ENCODE results near the gene NCR2.

GRCh38 chr6:41315943-41316620 is 19.3 kb upstream of the NCR2 start:
- TF ChIP-seq TEAD4 (IDR thresholded peaks at IDR 0.05; ENCODE audit: borderline replicate concordance, insufficient read depth): no peak
- no peak for TF ChIP-seq REST (IDR thresholded peaks at IDR 0.05; ENCODE audit: low read depth, low read length)
- no peak for TF ChIP-seq MAX (IDR thresholded peaks at IDR 0.05; ENCODE audit: low read depth)
- no peak for TF ChIP-seq CTCF (IDR thresholded peaks at IDR 0.05)
- no peak for TF ChIP-seq ZBTB33 (IDR thresholded peaks at IDR 0.05; ENCODE audit: borderline replicate concordance, low read depth)
- TF ChIP-seq MXI1 (IDR thresholded peaks at IDR 0.05; ENCODE audit: low read depth, low read length): no peak
- TF ChIP-seq FOXM1 (IDR thresholded peaks at IDR 0.05; ENCODE audit: low read depth): no peak
- TF ChIP-seq GABPA (IDR thresholded peaks at IDR 0.05; ENCODE audit: low read depth): no peak
- no peak for TF ChIP-seq RAD21 (IDR thresholded peaks at IDR 0.05; ENCODE audit: low read length)
- no peak for TF ChIP-seq GATA2 (CRISPR knock-in tag; IDR thresholded peaks at IDR 0.05)
- TF ChIP-seq USF2 (IDR thresholded peaks at IDR 0.05; ENCODE audit: borderline replicate concordance, low read depth, low read length): no peak

Data from SK-N-SH (cell line).